ENCODE measurements around the gene CCN5.

CCN5 gene

GRCh38 chr20:44737116-44737515 lies 21.9 kb downstream of the CCN5 start:
- DNase-seq (ENCODE audit: low spot score): no peak

DNA sequence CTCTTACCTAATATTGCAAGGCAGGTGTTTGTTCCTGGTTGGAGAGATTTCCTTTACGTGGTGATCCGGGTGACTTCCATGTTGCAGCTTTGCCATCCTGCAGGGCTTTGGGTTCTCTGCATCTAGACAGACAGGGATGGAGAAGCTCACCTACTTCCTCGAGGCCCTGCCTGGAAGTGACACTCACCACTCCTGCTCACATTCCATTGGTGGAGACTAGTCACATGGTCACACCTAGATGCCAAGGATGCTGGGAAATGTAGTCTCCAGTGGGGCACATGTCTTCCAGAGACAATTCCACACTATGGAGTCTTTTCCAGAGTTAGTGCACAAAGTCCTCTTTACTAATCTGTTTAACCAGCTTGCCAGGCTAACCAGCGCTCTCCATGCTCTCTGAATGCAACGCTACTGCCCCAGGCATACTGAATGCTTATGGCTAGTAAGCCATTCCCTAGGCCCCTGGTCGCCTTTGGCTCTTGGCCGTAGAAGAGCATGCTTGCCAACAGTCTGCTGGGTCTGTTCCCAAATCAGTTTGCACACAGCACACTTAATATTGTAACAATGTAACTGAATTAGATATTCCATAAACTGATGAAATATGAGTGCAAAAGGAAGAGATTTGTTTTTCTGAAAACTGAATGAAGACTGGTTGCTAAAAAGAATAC lies 23.8 kb downstream of the CCN5 start:
- DNase-seq (ENCODE audit: low spot score): peak; percentile 92

DNA sequence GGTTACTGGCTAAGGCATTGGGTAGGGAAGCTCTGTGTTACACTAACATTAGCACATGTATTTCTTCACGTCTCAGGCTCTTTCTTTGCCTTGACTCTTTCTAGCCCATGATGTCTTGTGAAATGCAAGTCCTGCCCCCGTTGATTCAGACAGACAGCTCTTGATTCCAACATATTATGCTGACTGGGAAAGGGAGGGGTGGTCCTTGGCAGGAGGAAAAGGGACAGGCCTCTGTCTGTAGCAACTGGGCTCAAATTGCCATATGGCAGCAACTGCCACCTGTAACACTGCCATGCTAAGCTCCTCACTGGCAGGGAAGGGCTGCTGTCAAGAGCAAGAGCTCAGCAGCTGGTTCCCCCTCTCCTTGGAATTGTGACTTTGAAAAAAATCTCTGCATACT lies 24.8 kb downstream of the CCN5 start:
- DNase-seq (ENCODE audit: low spot score): no peak

DNA sequence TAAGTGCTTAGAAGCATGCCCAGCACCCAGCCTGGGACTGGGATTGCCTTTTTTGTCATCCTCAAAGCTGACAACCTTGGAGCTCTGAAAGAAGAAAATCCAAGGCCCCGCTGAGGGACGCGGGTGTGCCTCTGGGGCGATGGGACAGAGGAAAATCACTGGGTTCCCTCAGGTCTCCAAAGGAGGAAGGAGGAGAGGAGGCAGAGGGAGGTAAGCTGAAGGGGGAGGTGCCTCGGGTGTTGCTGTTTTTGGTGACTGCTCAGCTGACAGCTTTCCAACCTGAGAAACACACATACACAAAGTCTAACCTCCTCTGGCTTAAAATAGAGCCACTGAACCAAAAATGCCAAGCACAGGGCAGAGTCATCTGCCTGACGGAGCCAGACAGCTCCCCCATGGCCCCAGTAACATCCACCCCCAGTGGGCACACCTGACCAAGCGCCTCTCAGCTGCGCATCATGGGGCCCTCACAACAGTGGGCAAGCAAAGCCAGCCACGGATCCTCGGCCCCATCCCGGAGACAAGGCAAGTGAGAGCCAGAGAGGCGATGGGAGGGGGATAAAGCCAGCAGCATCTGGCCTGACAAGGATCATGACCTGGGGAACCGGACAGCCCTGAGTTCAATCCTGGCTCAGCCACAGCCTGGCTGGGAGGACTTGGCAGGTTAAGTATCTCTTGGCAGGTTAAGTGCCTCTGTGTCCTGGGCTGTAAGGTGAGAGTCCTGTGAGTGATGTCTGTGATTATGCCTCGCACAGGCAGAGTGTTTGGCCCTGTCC lies 27.3 kb downstream of the CCN5 start:
- no peak for DNase-seq (ENCODE audit: low spot score)

GRCh38 chr20:44743080-44743701 lies 28.0 kb downstream of the CCN5 start:
- no peak for DNase-seq (ENCODE audit: low spot score)

- no peak for DNase-seq (ENCODE audit: low spot score)
These were observed 28.9 kb downstream of the CCN5 start for GRCh38 chr20:44743916-44744655.

DNA sequence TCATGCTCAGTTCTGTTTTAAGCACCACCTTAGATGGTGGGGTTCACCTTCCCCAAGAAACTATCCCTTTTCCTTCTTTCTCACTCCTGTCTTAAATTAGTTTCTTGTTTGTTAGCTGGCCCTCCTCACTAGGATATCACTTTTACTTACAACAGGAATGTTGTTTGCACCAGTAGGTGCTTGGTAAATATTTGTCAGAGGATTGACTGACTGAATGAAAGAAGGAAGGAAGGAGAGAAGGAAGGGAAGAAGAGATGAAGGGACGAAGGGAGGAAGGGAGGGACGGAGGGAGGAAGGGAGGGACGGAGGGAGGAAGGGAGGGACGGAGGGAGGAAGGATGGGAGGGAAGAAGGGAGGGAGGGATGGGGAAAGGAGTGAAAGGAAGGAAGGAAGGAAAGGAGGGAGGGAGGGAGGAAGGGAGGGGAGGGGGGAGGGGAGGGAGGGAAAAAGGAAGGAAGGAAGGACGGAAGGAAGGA lies 30.0 kb downstream of the CCN5 start:
- DNase-seq (ENCODE audit: low spot score): no peak

DNA sequence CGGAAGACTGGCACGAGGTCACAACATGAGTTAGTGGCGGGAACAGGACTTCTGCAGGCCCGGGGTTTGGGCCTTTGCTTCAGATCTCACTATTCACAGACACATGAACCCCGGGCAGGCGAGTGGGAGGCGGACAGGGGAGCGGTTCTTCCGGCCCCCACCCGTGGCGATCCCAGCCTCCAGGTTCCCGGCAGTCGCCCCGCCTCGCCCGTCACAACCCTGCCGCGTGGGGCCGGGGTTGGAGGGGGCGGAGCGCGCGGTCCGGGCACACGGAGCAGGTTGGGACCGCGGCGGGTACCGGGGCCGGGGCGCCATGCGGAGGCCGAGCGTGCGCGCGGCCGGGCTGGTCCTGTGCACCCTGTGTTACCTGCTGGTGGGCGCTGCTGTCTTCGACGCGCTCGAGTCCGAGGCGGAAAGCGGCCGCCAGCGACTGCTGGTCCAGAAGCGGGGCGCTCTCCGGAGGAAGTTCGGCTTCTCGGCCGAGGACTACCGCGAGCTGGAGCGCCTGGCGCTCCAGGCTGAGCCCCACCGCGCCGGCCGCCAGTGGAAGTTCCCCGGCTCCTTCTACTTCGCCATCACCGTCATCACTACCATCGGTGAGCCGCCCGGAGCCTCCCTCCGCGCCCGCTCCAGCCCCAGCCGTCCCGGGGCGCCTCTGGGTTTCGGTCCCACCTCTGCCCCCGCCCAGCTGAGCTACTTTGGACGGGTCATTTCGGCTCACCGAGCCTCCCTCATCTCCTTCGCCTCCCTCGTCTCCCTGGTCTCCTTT lies 30.6 kb downstream of the CCN5 start, which contains the start of gene KCNK15:
KCNK15 (plus strand) TSS at position 268 of the 769 bp plus-strand sequence; CDS start at position 314, 46 bp downstream.
- DNase-seq (ENCODE audit: low spot score): no peak

GRCh38 chr20:44746367-44747165 lies 31.4 kb downstream of the CCN5 start:
- DNase-seq (ENCODE audit: low spot score): no peak

DNA sequence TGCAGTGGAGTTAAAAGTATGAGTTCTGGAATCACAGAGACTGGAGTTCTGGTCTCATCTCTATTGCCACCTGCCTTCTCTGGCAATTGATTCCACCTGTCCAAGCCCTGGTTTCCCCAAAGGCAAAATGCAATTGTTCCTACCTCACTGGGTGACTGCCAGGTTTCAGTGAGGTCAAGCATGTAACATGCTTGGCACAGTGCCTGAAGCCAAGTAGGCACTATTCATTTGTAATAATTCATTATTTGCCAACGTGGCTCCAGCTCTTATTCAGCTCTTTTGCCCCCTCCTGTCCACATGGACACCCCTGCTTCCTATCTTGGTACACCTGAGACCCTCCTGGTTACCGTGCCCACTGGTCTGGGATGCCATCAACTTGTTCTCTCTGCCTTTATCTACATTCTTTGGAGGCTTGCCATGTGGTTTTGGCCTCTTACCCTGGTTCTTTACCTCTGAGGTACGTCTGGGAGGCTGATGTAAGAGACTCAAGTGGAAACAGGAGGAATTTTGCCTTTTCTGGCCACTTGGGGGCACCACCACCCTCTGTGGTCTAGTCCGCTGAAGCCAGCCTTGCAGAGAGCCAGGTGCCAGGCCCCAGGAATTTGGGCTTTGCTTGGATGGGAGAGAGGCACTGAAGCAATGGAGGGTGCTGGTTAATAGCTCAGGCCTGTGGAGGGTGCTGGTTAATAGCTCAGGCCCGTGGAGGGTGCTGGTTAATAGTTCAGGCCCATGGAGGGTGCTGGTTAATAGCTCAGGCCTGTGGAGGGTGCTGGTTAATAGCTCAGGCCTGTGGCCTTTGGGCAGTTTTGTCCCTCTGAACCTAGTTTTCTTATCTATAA lies 32.2 kb downstream of the CCN5 start:
- DNase-seq (ENCODE audit: low spot score): peak; percentile 87

DNA sequence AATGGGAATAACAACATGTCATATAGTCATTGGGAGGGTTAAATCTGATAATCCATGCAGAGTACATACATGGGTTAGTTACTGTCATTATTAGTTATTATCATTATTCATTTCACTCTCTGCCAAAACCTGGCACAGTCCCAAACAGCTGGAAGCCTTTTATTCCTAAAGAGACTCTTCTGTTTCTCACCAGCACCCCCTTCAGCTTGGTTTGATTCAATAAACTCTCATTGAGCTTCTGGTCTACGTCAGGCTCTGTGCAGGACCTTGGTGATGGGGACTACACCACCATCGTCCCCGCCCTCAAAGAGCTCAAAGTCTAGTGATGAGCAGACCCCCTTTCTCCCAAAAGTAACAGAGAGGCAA lies 32.8 kb downstream of the CCN5 start:
- DNase-seq (ENCODE audit: low spot score): peak; percentile 68

DNA sequence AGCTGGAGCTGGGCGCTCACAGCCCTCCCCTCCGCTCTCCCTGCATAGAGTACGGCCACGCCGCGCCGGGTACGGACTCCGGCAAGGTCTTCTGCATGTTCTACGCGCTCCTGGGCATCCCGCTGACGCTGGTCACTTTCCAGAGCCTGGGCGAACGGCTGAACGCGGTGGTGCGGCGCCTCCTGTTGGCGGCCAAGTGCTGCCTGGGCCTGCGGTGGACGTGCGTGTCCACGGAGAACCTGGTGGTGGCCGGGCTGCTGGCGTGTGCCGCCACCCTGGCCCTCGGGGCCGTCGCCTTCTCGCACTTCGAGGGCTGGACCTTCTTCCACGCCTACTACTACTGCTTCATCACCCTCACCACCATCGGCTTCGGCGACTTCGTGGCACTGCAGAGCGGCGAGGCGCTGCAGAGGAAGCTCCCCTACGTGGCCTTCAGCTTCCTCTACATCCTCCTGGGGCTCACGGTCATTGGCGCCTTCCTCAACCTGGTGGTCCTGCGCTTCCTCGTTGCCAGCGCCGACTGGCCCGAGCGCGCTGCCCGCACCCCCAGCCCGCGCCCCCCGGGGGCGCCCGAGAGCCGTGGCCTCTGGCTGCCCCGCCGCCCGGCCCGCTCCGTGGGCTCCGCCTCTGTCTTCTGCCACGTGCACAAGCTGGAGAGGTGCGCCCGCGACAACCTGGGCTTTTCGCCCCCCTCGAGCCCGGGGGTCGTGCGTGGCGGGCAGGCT lies 35.1 kb downstream of the CCN5 start:
- no peak for DNase-seq (ENCODE audit: low spot score)

GRCh38 chr20:44752099-44752931 lies 37.1 kb downstream of the CCN5 start:
- DNase-seq (ENCODE audit: low spot score): no peak

GRCh38 chr20:44754554-44754953 lies 39.4 kb downstream of the CCN5 start:
- no peak for DNase-seq (ENCODE audit: low spot score)

DNA sequence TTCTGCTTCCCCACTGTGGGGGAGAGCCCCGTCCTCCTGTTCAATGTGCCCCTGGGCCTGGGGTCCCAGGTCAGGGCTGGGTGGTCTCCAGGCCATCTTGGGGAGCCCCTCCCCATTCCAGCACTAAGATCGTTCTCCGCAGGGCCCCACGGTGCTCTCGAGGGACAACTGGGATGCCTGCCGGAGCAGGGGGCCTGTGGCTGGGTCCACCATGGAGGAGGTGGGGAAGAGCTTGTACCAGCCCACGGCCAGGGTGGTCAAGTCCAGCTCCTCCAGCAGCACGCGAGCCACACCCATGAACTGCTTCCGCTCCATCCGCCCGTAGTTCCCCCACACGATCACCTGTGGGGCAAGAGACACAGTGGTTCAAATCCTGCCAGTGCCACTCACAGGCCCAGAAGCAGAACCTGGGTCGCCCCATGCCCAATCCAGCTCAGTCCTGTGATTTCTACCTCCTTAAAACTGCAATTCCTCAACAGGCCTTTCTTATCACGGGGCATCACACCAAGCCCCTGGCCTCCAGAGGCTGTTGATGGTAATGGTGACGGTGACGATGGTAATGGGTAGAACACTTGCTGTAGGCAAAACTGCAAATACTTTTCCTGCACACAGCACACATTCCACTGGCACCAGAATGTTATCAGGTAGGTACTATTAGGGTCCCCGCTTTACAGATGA lies 41.0 kb downstream of the CCN5 start:
- peak; percentile 43 for DNase-seq (ENCODE audit: low spot score)

- no peak for DNase-seq (ENCODE audit: low spot score)
These were observed 41.8 kb downstream of the CCN5 start for GRCh38 chr20:44756956-44757355.

GRCh38 chr20:44758247-44759101 lies 43.3 kb downstream of the CCN5 start:
- DNase-seq (ENCODE audit: low spot score): no peak

All from NAMALWA (cell line).